HCT116 (cell line): ENCODE results near the gene EEA1. TPM values are rescaled to one million over a fixed set of nuclear protein-coding genes. Genes with fewer than 3 reads are reported as not detected.

Source experiments
- ATAC-seq: fragments of 200-7000 bp; cut with Tn5 transposase; 2 replicates; pipeline ENCODE4 v1.9.1; 2020; ENCODE audit warnings: mild to moderate bottlenecking, moderate library complexity
- BruUV-seq: library from RNA; stranded (reverse); fragments of 400-500 nt; replicated peaks from 2 replicates; lab custom pipeline; 2021; lab: Mats Ljungman, UMichigan
- CTCF ChIA-PET: fragments of 300-600 bp; sonication (Branson Sonifier 250); formaldehyde crosslinking; loops from one replicate; lab custom pipeline; 2021; ENCODE audit warnings: antibody characterized with exemption; lab: Charles Lee
- POLR2A ChIA-PET: fragments of 300-600, 350-600 bp; sonication (Branson Sonifier 250); formaldehyde crosslinking; loops from one replicate; lab custom pipeline; 2021; ENCODE audit warnings: antibody characterized with exemption; lab: Charles Lee
- RAD21 ChIA-PET, 2 experiments: fragments of 300-600 bp; sonication (Branson Sonifier 250); formaldehyde crosslinking; loops; one replicate each; lab custom pipeline; 2023; ENCODE audit warnings: low total read pairs in 2 of 2; ENCODE audit not compliant: uncharacterized antibody in 2 of 2, unreplicated experiment in 2 of 2, low non-redundant PET in 1 of 2; lab: Charles Lee
- DNase-seq: peaks from one replicate; pipeline ENCODE4 v3.0.0-alpha.2; 2010; ENCODE audit warnings: low read depth, low spot score
- H2AFZ ChIP-seq: fragments of 200-600 bp; shearing (Covaris generic), sonication (generic); 2 replicates; pipeline ENCODE4 v1.6.1; 2017; ENCODE audit warnings: low read depth, mixed run types, mixed read lengths, antibody characterized with exemption, low read length; ENCODE audit not compliant: poor library complexity, severe bottlenecking
- H3K27ac ChIP-seq: 2 replicates; pipeline ENCODE4 v1.5.1; 2012; ENCODE audit warnings: low read depth, low read length
- H3K27me3 ChIP-seq: fragments of 200-600 bp; sonication (generic); 2 replicates; pipeline ENCODE4 v1.6.1; 2016; ENCODE audit warnings: mixed run types, low read length, mixed read lengths; ENCODE audit not compliant: insufficient read depth
- H3K36me3 ChIP-seq, 2 experiments: fragments of 200-500 bp in 1 of 2; fragments of 200-600 bp in 1 of 2; sonication (Bioruptor generic) in 1 of 2; sonication (generic) in 1 of 2; 2 replicates each; pipeline versions ENCODE4 v1.5.1 to v1.6.1; 2014 to 2016; ENCODE audit warnings: low read length in 2 of 2, inconsistent platforms in 1 of 2, mixed read lengths in 1 of 2, mixed run types in 1 of 2; ENCODE audit not compliant: insufficient read depth in 2 of 2, control insufficient read depth in 1 of 2
- H3K4me1 ChIP-seq, 2 experiments: fragments of 200-600 bp in 1 of 2; sonication (generic) in 1 of 2; 2 replicates each; pipeline versions ENCODE4 v1.5.1 to v1.6.1; 2012 to 2017; ENCODE audit warnings: low read length in 2 of 2, inconsistent platforms in 1 of 2, mild to moderate bottlenecking in 1 of 2, mixed read lengths in 1 of 2, mixed run types in 1 of 2, moderate library complexity in 1 of 2; ENCODE audit not compliant: insufficient read depth in 2 of 2, control insufficient read depth in 1 of 2
- H3K4me2 ChIP-seq: fragments of 200-600 bp; sonication (generic); 2 replicates; pipeline ENCODE4 v1.6.1; 2017; ENCODE audit warnings: mixed run types, low read length, mixed read lengths
- H3K4me3 ChIP-seq, 2 experiments: fragments of 200-600 bp in 1 of 2; sonication (generic) in 1 of 2; replicated peaks in 1 of 2; 2 replicates each; pipeline ENCODE4 v1.5.1; 2011 to 2016; ENCODE audit warnings: low read length in 2 of 2, control low read depth in 1 of 2, low read depth in 1 of 2, mild to moderate bottlenecking in 1 of 2, mixed read lengths in 1 of 2, mixed run types in 1 of 2
- H3K79me2 ChIP-seq: fragments of 200-600 bp; sonication (generic); 2 replicates; pipeline ENCODE4 v1.6.1; 2017; ENCODE audit warnings: mild to moderate bottlenecking, mixed run types, low read length, moderate library complexity, mixed read lengths; ENCODE audit not compliant: insufficient read depth
- H3K9ac ChIP-seq: fragments of 200-600 bp; sonication (generic); 2 replicates; pipeline ENCODE4 v1.6.1; 2016; ENCODE audit warnings: low read length, mixed read lengths
- H3K9me2 ChIP-seq: fragments of 200-600 bp; sonication (generic), shearing (Covaris generic); 2 replicates; pipeline ENCODE4 v1.6.1; 2017; ENCODE audit warnings: mixed run types, mild to moderate bottlenecking, moderate library complexity; ENCODE audit not compliant: insufficient read depth
- H3K9me3 ChIP-seq, 2 experiments: fragments of 200-500 bp in 1 of 2; fragments of 200-600 bp in 1 of 2; sonication (Bioruptor generic) in 1 of 2; sonication (generic) in 1 of 2; 2 replicates each; pipeline ENCODE4 v1.6.1; 2014 to 2017; ENCODE audit warnings: low read length in 2 of 2, mixed read lengths in 2 of 2, inconsistent platforms in 1 of 2, low read depth in 1 of 2, mild to moderate bottlenecking in 1 of 2, mixed run types in 1 of 2, moderate library complexity in 1 of 2; ENCODE audit not compliant: control insufficient read depth in 1 of 2, insufficient read depth in 1 of 2
- H4K20me1 ChIP-seq: fragments of 200-600 bp; sonication (generic), shearing (Covaris generic); 2 replicates; pipeline ENCODE4 v1.6.1; 2017; ENCODE audit warnings: mixed run types, mild to moderate bottlenecking, moderate library complexity; ENCODE audit not compliant: insufficient read depth
- ATF3 ChIP-seq: IDR thresholded peaks from 2 replicates; pipeline ENCODE4 v1.6.1; 2012
- CEBPB ChIP-seq: IDR thresholded peaks from 2 replicates; pipeline ENCODE4 v1.6.1; 2012; ENCODE audit warnings: low read depth
- CTCF ChIP-seq, 3 experiments: fragments of 200-600 bp in 1 of 3; sonication (generic) in 1 of 3; IDR thresholded peaks in 2 of 3; conservative IDR thresholded peaks in 1 of 3; 2 replicates each; pipeline ENCODE4 v1.5.1; 2012 to 2017; ENCODE audit warnings: low read depth in 2 of 3, low read length in 2 of 3, antibody characterized with exemption in 1 of 3, borderline replicate concordance in 1 of 3, control low read depth in 1 of 3, mild to moderate bottlenecking in 1 of 3, mixed read lengths in 1 of 3, mixed run types in 1 of 3, moderate library complexity in 1 of 3; ENCODE audit not compliant: insufficient read depth in 1 of 3
- ELF1 ChIP-seq: IDR thresholded peaks from 2 replicates; pipeline ENCODE4 v1.6.1; 2012; ENCODE audit warnings: low read depth, borderline replicate concordance
- EZH2 ChIP-seq: fragments of 200-600 bp; sonication (generic); IDR thresholded peaks from 2 replicates; pipeline ENCODE4 v1.6.1; 2017; ENCODE audit warnings: antibody characterized with exemption, mixed run types
- EZH2phosphoT487 ChIP-seq: fragments of 200-600 bp; IDR thresholded peaks from 2 replicates; pipeline ENCODE4 v1.6.1; 2018; ENCODE audit warnings: antibody characterized with exemption, borderline replicate concordance
- FOSL1 ChIP-seq: IDR thresholded peaks from 2 replicates; pipeline ENCODE4 v1.6.1; 2012; ENCODE audit warnings: low read depth
- JUND ChIP-seq: IDR thresholded peaks from 2 replicates; pipeline ENCODE4 v1.6.1; 2012
- POLR2A ChIP-seq: IDR thresholded peaks from 2 replicates; pipeline ENCODE4 v1.7.0; 2011; ENCODE audit warnings: borderline replicate concordance; ENCODE audit not compliant: insufficient read depth, insufficient read length; ENCODE audit errors: extremely low read depth
- POLR2AphosphoS5 ChIP-seq: IDR thresholded peaks from 2 replicates; pipeline ENCODE4 v1.6.1; 2011; ENCODE audit warnings: mild to moderate bottlenecking, low read depth, low read length, moderate library complexity
- REST ChIP-seq: IDR thresholded peaks from 2 replicates; pipeline ENCODE4 v1.6.1; 2012; ENCODE audit warnings: low read depth
- SP1 ChIP-seq: IDR thresholded peaks from 2 replicates; pipeline ENCODE4 v1.6.1; 2012; ENCODE audit warnings: low read depth
- SRF ChIP-seq: IDR thresholded peaks from 2 replicates; pipeline ENCODE4 v1.6.1; 2012; ENCODE audit warnings: low read depth
- YY1 ChIP-seq: IDR thresholded peaks from 2 replicates; pipeline ENCODE4 v1.6.1; 2011; ENCODE audit warnings: low read length, low read depth, moderate library complexity, mild to moderate bottlenecking; ENCODE audit not compliant: insufficient replicate concordance; ENCODE audit errors: extremely low read depth
- ZNF274 ChIP-seq: fragments of 200-500 bp; sonication (Bioruptor generic); IDR thresholded peaks from 2 replicates; pipeline ENCODE4 v1.6.1; 2014; ENCODE audit warnings: mild to moderate bottlenecking, low read depth, low read length, inconsistent platforms
- intact Hi-C: fragments of 100-400 bp; cut with micrococcal nuclease; formaldehyde crosslinking; loops from 2 replicates; pipeline ENCODE4 v1.10.0; 2022
- total RNA-seq: library from RNA; stranded (reverse); gene quantifications from one replicate; pipeline ENCODE4 v1.2.1, GENCODE V29; 2021; ENCODE audit not compliant: unreplicated experiment

Gene EEA1
- total RNA-seq, 1 experiment from 2014 or later, result 13.8 TPM

- Histone ChIP-seq H3K9ac (no peak overlapping the region), H3K27me3 (no peaks in the 10 kb centered on the region), H3K4me1 (no peaks in the 10 kb centered on the region), H3K79me2 (no peaks in the 10 kb centered on the region), H3K9me2 (no peaks in the 10 kb centered on the region; the same call in 1 of the 2 replicates), H3K9me3 (no peaks in the 10 kb centered on the region), H3K4me2 (no peak overlapping the region), H3K27ac (no peak overlapping the region), H3K36me3 (no peaks in the 10 kb centered on the region), H2AFZ (no peak overlapping the region), H3K4me3 (no peak overlapping the region), H4K20me1 (no peaks in the 10 kb centered on the region)
- no peak for ATAC-seq
- BruUV-seq, result no TSS peak
- TF ChIP-seq ELF1 (no peak), EZH2 (no peak), SP1 (no peak), CEBPB (no peak), ATF3 (no peak), POLR2AphosphoS5 (no peak), YY1 (no peak), POLR2A (no peak)
- RAD21 ChIA-PET, result no interaction called here
- CTCF ChIA-PET, result interaction anchor here (1.2 kb wide), 1 partner anchor 32 kb away, joined by 3 read pairs; no protein-coding TSS in a partner anchor
- no peak for DNase-seq
- intact Hi-C loops, result no loop called here
- POLR2A ChIA-PET, result no interaction called here
Observed at GRCh38 chr12:92859650-92860386, 69.3 kb downstream of the EEA1 start.

GRCh38 chr12:92857818-92858217 lies 71.3 kb downstream of the EEA1 start:
- Histone ChIP-seq H3K4me3 (no peak overlapping the region), H3K79me2 (no peaks in the 10 kb centered on the region), H3K9me3 (no peaks in the 10 kb centered on the region), H2AFZ (no peak overlapping the region), H4K20me1 (no peaks in the 10 kb centered on the region), H3K9me2 (no peaks in the 10 kb centered on the region), H3K27me3 (no peaks in the 10 kb centered on the region), H3K4me2 (no peak overlapping the region), H3K9ac (no peak overlapping the region), H3K36me3 (no peaks in the 10 kb centered on the region), H3K4me1 (no peaks in the 10 kb centered on the region), H3K27ac (no peak overlapping the region)
- RAD21 ChIA-PET, result no interaction called here
- DNase-seq (no peak), ATAC-seq (no peak)
- CTCF ChIA-PET, result interaction anchor here (0.6 kb wide), 1 partner anchor 563 kb away, joined by 4 read pairs; no protein-coding TSS in a partner anchor
- POLR2A ChIA-PET, result no interaction called here
- BruUV-seq, result no TSS peak
- intact Hi-C loops, result no loop called here
- TF ChIP-seq CTCF (IDR thresholded peaks at IDR 0.05 in 2 of 3, conservative IDR thresholded peaks at IDR 0.05 in 1 of 3; ENCODE audit: borderline replicate concordance in 1 of 3, insufficient read depth in 1 of 3, low read depth in 2 of 3, low read length in 2 of 3), result no peak
- no peak for TF ChIP-seq SRF
- TF ChIP-seq ATF3, result no peak
- TF ChIP-seq EZH2, result no peak
- no peak for TF ChIP-seq FOSL1
- TF ChIP-seq JUND, result no peak
- TF ChIP-seq EZH2phosphoT487, result no peak
- TF ChIP-seq REST, result no peak
- no peak for TF ChIP-seq ZNF274
